Activated naive CD4-positive, alpha-beta T cell treated with anti-CD3 and anti-CD28 coated beads, Interleukin-2, amount 50 U/mL, for 16 hours (primary cell): ENCODE results near the gene HPS3.
A peak's percentile ranks its signal among the peaks of the same experiment; 100 is the strongest.
"Not testable (repeated sequence)": the region's sequence is repeated elsewhere in the genome, so short reads cannot be mapped to it uniquely, and the experiment has no call there.

Experiments used
- DNase-seq: peaks from one replicate; pipeline ENCODE4 v3.0.0-alpha.2; 2020

HPS3 gene

GRCh38 chr3:149129326-149130205 lies at the start of gene HPS3:
TSS of gene HPS3 (plus strand) at chr3:149129638. CDS start at chr3:149129724, 86 bp downstream.
- DNase-seq: peak; percentile 76

- no peak for DNase-seq
These were observed 49.3 kb upstream of the HPS3 start for GRCh38 chr3:149080011-149080698.

- no peak for DNase-seq
These were observed 48.7 kb upstream of the HPS3 start for GRCh38 chr3:149080699-149081091.

- DNase-seq: no peak
These were observed 47.7 kb upstream of the HPS3 start for GRCh38 chr3:149081772-149082171.

GRCh38 chr3:149085828-149086231 lies 43.6 kb upstream of the HPS3 start:
- no peak for DNase-seq

- DNase-seq: peak; percentile 91
These were observed 43.0 kb upstream of the HPS3 start, which contains the start of gene HLTF for GRCh38 chr3:149086232-149086988. TSS of gene HLTF (minus strand) at chr3:149086533. CDS start at chr3:149086336, 197 bp downstream.

GRCh38 chr3:149087208-149087607 lies 42.2 kb upstream of the HPS3 start:
- DNase-seq: no peak

GRCh38 chr3:149089395-149089794 lies 40.0 kb upstream of the HPS3 start:
- no peak for DNase-seq

- DNase-seq: no peak
These were observed 39.0 kb upstream of the HPS3 start for GRCh38 chr3:149090461-149090860.

GRCh38 chr3:149090907-149091306 lies 38.5 kb upstream of the HPS3 start:
- no peak for DNase-seq

GRCh38 chr3:149091983-149092382 lies 37.5 kb upstream of the HPS3 start:
- no peak for DNase-seq

- no peak for DNase-seq
These were observed 34.0 kb upstream of the HPS3 start for GRCh38 chr3:149095487-149095886.

- DNase-seq: not testable (repeated sequence)
These were observed 31.5 kb upstream of the HPS3 start for GRCh38 chr3:149097987-149098386.

- no peak for DNase-seq
These were observed 28.3 kb upstream of the HPS3 start for GRCh38 chr3:149101154-149101553.

- DNase-seq: no peak
These were observed 27.8 kb upstream of the HPS3 start for GRCh38 chr3:149101641-149102040.

- DNase-seq: no peak
These were observed 25.0 kb upstream of the HPS3 start for GRCh38 chr3:149104484-149104883.

- DNase-seq: no peak
These were observed 15.0 kb upstream of the HPS3 start for GRCh38 chr3:149114458-149114857.

GRCh38 chr3:149115114-149115513 lies 14.3 kb upstream of the HPS3 start:
- no peak for DNase-seq

GRCh38 chr3:149118724-149119123 lies 10.7 kb upstream of the HPS3 start:
- DNase-seq: no peak

- no peak for DNase-seq
These were observed 10.0 kb upstream of the HPS3 start for GRCh38 chr3:149119466-149119865.

GRCh38 chr3:149120051-149120972 lies 9.1 kb upstream of the HPS3 start:
- no peak for DNase-seq
